IPS DF 6.9 (cell line): Measurements from ENCODE around the gene MYCBP2.
"Not testable (repeated sequence)": the region's sequence is repeated elsewhere in the genome, so short reads cannot be mapped to it uniquely, and the experiment has no call there.

Experiments used
- DNase-seq: peaks from one replicate; pipeline ENCODE4 v3.0.0-alpha.2; 2013; ENCODE audit warnings: low read depth, low spot score
- H3K27ac ChIP-seq: one replicate; pipeline ENCODE4 v1.5.1; 2013; ENCODE audit warnings: low read length, control low read depth
- H3K27me3 ChIP-seq: 2 replicates; pipeline ENCODE4 v1.6.1; 2013; ENCODE audit warnings: mild to moderate bottlenecking, low read length; ENCODE audit not compliant: control insufficient read depth, insufficient read depth
- H3K36me3 ChIP-seq: 2 replicates; pipeline ENCODE4 v1.6.1; 2013; ENCODE audit warnings: low read length; ENCODE audit not compliant: control insufficient read depth, insufficient read depth
- H3K4me1 ChIP-seq: 2 replicates; pipeline ENCODE4 v1.6.1; 2013; ENCODE audit warnings: low read length; ENCODE audit not compliant: control insufficient read depth, insufficient read depth
- H3K4me3 ChIP-seq: 2 replicates; pipeline ENCODE4 v1.5.1; 2013; ENCODE audit warnings: mild to moderate bottlenecking, low read length
- H3K9me3 ChIP-seq: 2 replicates; pipeline ENCODE4 v1.6.1; 2013; ENCODE audit warnings: low read length, inconsistent platforms; ENCODE audit not compliant: control insufficient read depth, insufficient read depth
- WGBS: extraction: QIAGEN DNeasy Blood & Tissue Kit; methylation state at CpG from one replicate; pipeline ENCODE4 v1.1.7; 2013; ENCODE audit warnings: mixed read lengths, missing lambda C conversion rate; ENCODE audit not compliant: insufficient read length, insufficient coverage; 5-methylcytosine and 5-hydroxymethylcytosine counted together

MYCBP2 gene

GRCh38 chr13:77358001-77358400 lies 31.1 kb upstream of the MYCBP2 start:
- no peaks in the 10 kb centered on the region for H3K4me1 ChIP-seq
- no CpG with 5 or more reads among the region's 1 CpG for WGBS
- no peaks in the 10 kb centered on the region for H3K36me3 ChIP-seq
- no peak overlapping the region for H3K27ac ChIP-seq
- H3K9me3 ChIP-seq, result no peaks in the 10 kb centered on the region
- no peaks in the 10 kb centered on the region for H3K27me3 ChIP-seq
- H3K4me3 ChIP-seq, result no peak overlapping the region
- DNase-seq, result no peak

GRCh38 chr13:77356155-77356554 lies 29.3 kb upstream of the MYCBP2 start:
- no peaks in the 10 kb centered on the region for H3K36me3 ChIP-seq

GRCh38 chr13:77353995-77354394 lies 27.1 kb upstream of the MYCBP2 start:
- no CpG with 5 or more reads among the region's 2 CpGs for WGBS
- DNase-seq, result no peak
- Histone ChIP-seq H3K27me3 (no peaks in the 10 kb centered on the region), H3K27ac (no peak overlapping the region), H3K36me3 (no peaks in the 10 kb centered on the region), H3K4me1 (no peaks in the 10 kb centered on the region), H3K4me3 (no peak overlapping the region), H3K9me3 (no peaks in the 10 kb centered on the region)

More at GRCh38 chr13:77356155-77356554, 29.3 kb upstream of the MYCBP2 start:
- no CpG with 5 or more reads among the region's 2 CpGs for WGBS
- DNase-seq, result no peak
- Histone ChIP-seq H3K27ac (no peak overlapping the region), H3K9me3 (no peaks in the 10 kb centered on the region), H3K4me3 (no peak overlapping the region), H3K27me3 (no peaks in the 10 kb centered on the region), H3K4me1 (no peaks in the 10 kb centered on the region)

- no peaks in the 10 kb centered on the region for H3K27me3 ChIP-seq
- no peak overlapping the region for H3K4me3 ChIP-seq
- H3K27ac ChIP-seq, result no peak overlapping the region
- H3K9me3 ChIP-seq, result no peaks in the 10 kb centered on the region
- no peak for DNase-seq
- WGBS, result no CpG with 5 or more reads among the region's 3 CpGs
- H3K4me1 ChIP-seq, result no peaks in the 10 kb centered on the region
- H3K36me3 ChIP-seq, result no peaks in the 10 kb centered on the region
These were observed 24.4 kb upstream of the MYCBP2 start for GRCh38 chr13:77351315-77351714.

- Histone ChIP-seq H3K36me3 (no peaks in the 10 kb centered on the region), H3K27ac (no peak overlapping the region), H3K9me3 (no peaks in the 10 kb centered on the region), H3K4me3 (no peak overlapping the region), H3K27me3 (no peaks in the 10 kb centered on the region), H3K4me1 (no peaks in the 10 kb centered on the region)
- no peak for DNase-seq
- WGBS, result no CpG with 5 or more reads among the region's 1 CpG
These were observed 23.9 kb upstream of the MYCBP2 start for GRCh38 chr13:77350811-77351210.

GRCh38 chr13:77349365-77349764 lies 22.5 kb upstream of the MYCBP2 start:
- DNase-seq, result no peak
- WGBS, result no CpG with 5 or more reads among the region's 1 CpG

GRCh38 chr13:77347351-77347750 lies 20.5 kb upstream of the MYCBP2 start:
- not testable (repeated sequence) for H3K4me1 ChIP-seq, H3K36me3 ChIP-seq, H3K9me3 ChIP-seq, H3K27ac ChIP-seq, H3K4me3 ChIP-seq, H3K27me3 ChIP-seq, DNase-seq
- no CpG with 5 or more reads among the region's 3 CpGs for WGBS

More at GRCh38 chr13:77349365-77349764, 22.5 kb upstream of the MYCBP2 start:
- Histone ChIP-seq H3K36me3 (no peaks in the 10 kb centered on the region), H3K4me3 (no peak overlapping the region), H3K27me3 (no peaks in the 10 kb centered on the region), H3K9me3 (no peaks in the 10 kb centered on the region), H3K4me1 (no peaks in the 10 kb centered on the region), H3K27ac (no peak overlapping the region)

- H3K27ac ChIP-seq, result no peak overlapping the region
- no peak for DNase-seq
- H3K36me3 ChIP-seq, result no peaks in the 10 kb centered on the region
- H3K4me3 ChIP-seq, result no peak overlapping the region
- H3K4me1 ChIP-seq, result no peaks in the 10 kb centered on the region
- no CpG with 5 or more reads among the region's 2 CpGs for WGBS
- H3K9me3 ChIP-seq, result no peaks in the 10 kb centered on the region
- no peaks in the 10 kb centered on the region for H3K27me3 ChIP-seq
These were observed 18.4 kb upstream of the MYCBP2 start for GRCh38 chr13:77345150-77345780.

- no CpG with 5 or more reads among the region's 4 CpGs for WGBS
- no peak for DNase-seq
- Histone ChIP-seq H3K4me3 (no peak overlapping the region), H3K27ac (no peak overlapping the region), H3K4me1 (no peaks in the 10 kb centered on the region), H3K27me3 (no peaks in the 10 kb centered on the region), H3K36me3 (no peaks in the 10 kb centered on the region), H3K9me3 (no peaks in the 10 kb centered on the region)
These were observed 16.9 kb upstream of the MYCBP2 start for GRCh38 chr13:77343841-77344240.

- H3K27me3 ChIP-seq, result no peaks in the 10 kb centered on the region
- H3K4me3 ChIP-seq, result no peak overlapping the region
- WGBS, result no CpG with 5 or more reads among the region's 2 CpGs
- no peak for DNase-seq
- no peaks in the 10 kb centered on the region for H3K4me1 ChIP-seq
- H3K9me3 ChIP-seq, result no peaks in the 10 kb centered on the region
- no peaks in the 10 kb centered on the region for H3K36me3 ChIP-seq
- no peak overlapping the region for H3K27ac ChIP-seq
These were observed 12.5 kb upstream of the MYCBP2 start for GRCh38 chr13:77339408-77339807.

- Histone ChIP-seq H3K9me3 (no peaks in the 10 kb centered on the region), H3K27me3 (no peaks in the 10 kb centered on the region), H3K4me1 (no peaks in the 10 kb centered on the region), H3K36me3 (no peaks in the 10 kb centered on the region), H3K4me3 (no peak overlapping the region), H3K27ac (no peak overlapping the region)
- no CpG with 5 or more reads among the region's 6 CpGs for WGBS
- DNase-seq, result no peak
These were observed 12.1 kb upstream of the MYCBP2 start for GRCh38 chr13:77338961-77339401.
